GM18870 (cell line): Measurements from ENCODE around the gene PLK5.
"Not testable (repeated sequence)": the region's sequence is repeated elsewhere in the genome, so short reads cannot be mapped to it uniquely, and the experiment has no call there.

Experiments
- ATAC-seq: cut with Tn5 transposase; IDR thresholded peaks from one replicate; pipeline ENCODE4 v1.9.1; 2021; ENCODE audit warnings: moderate library complexity; ENCODE audit not compliant: unreplicated experiment

Gene PLK5

GRCh38 chr19:1491114-1491848 lies 32.6 kb upstream of the PLK5 start, which contains the start of gene REEP6:
REEP6 (plus strand) TSS chr19:1491181; CDS start chr19:1491270, 89 bp downstream.
- no peak for ATAC-seq

GRCh38 chr19:1491849-1492170 lies 32.1 kb upstream of the PLK5 start:
- ATAC-seq: no peak

- no peak for ATAC-seq
Observed at GRCh38 chr19:1492474-1493006, 31.3 kb upstream of the PLK5 start.

GRCh38 chr19:1494115-1494815 lies 29.6 kb upstream of the PLK5 start:
- no peak for ATAC-seq

- no peak for ATAC-seq
Observed at GRCh38 chr19:1495051-1495798, 28.7 kb upstream of the PLK5 start.

GRCh38 chr19:1495799-1496713 lies 27.8 kb upstream of the PLK5 start:
- no peak for ATAC-seq

GRCh38 chr19:1496714-1497577 lies 26.9 kb upstream of the PLK5 start:
- no peak for ATAC-seq

- no peak for ATAC-seq
Observed at GRCh38 chr19:1497578-1498235, 26.2 kb upstream of the PLK5 start.

GRCh38 chr19:1499231-1499630 lies 24.6 kb upstream of the PLK5 start:
- ATAC-seq: not testable (repeated sequence)

- ATAC-seq: no peak
Observed at GRCh38 chr19:1501200-1501595, 22.7 kb upstream of the PLK5 start.

- ATAC-seq: no peak
Observed at GRCh38 chr19:1502433-1503088, 21.3 kb upstream of the PLK5 start.

GRCh38 chr19:1503089-1503924 lies 20.6 kb upstream of the PLK5 start:
- no peak for ATAC-seq

- ATAC-seq: no peak
Observed at GRCh38 chr19:1503925-1504773, 19.7 kb upstream of the PLK5 start.

- no peak for ATAC-seq
Observed at GRCh38 chr19:1505012-1505411, 18.9 kb upstream of the PLK5 start.

GRCh38 chr19:1505991-1506881 lies 17.6 kb upstream of the PLK5 start:
- no peak for ATAC-seq

GRCh38 chr19:1507192-1507660 lies 16.7 kb upstream of the PLK5 start:
- no peak for ATAC-seq
